Activated naive CD4-positive, alpha-beta T cell treated with Interleukin-2 at 50 U/mL for 16 hours (primary cell): Measurements from ENCODE around the gene PRTN3.
"Not testable (repeated sequence)": the region's sequence is repeated elsewhere in the genome, so short reads cannot be mapped to it uniquely, and the experiment has no call there.

ENCODE experiments used
- DNase-seq: peaks from one replicate; pipeline ENCODE4 v3.0.0-alpha.2; 2020

Gene PRTN3

DNA sequence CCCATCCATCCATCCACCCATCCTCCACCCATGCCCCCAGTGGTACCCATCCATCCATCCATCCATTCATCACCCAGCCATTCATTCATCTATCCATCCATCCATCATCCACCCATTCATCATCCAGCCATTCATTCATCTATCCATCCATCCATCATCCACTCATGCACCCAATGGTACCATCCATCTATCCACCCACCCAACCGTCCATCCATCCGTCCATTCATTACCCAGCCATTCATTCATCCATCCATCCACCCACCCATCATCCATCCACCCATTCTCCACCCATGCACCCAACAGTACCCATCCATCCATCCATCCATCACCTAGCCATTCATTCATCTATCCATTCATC lies 24.3 kb upstream of the PRTN3 start:
- DNase-seq: no peak

DNA sequence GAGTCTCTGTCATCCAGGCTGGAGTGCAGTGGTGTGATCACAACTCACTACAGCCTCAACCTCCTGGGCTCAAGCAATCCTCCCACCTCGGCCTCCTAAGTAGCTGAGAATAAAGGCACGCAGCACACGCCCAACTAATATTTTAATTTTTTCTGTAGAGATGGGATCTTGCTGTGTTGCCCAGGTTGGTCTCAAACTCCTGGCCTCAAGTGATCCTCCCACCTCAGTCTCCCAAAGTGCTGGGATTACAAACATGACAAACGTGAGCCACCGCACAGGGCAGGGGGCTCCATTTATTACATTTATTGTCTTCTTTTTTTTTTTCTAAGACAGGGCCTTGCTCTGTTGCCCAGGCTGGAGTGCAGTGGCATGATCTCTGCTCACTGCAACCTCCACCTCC lies 20.6 kb upstream of the PRTN3 start:
- DNase-seq: not testable (repeated sequence)

DNA sequence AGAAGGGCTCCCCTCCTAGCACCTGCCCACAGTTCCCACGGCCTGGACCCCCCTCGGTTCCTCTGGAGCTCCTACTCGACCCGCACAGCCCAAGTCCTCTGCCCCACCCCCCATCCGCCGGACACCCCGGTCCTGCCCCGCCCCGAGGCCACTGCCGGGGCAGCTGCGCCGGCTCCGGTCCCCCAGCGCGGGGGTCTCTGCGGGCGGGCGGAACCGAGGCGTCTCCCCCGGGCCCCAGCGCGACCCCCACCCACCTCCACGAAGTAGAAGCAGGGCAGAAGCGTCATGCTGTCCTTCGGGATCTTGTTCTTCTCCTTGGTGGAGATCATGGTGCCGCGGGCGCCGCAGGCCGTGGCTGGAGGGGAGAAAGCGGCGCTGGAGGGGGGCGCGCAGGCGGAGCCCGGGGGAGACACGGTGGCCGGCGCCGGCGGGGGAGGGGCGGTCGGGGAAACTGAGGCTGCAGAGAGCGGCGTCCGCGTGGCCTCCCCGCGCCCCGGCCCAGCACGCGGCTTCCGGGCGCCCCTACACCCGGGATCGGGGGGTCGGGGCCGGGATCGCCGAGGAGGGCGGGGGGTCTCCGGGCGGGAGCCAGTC lies 19.5 kb upstream of the PRTN3 start:
- DNase-seq: no peak

DNA sequence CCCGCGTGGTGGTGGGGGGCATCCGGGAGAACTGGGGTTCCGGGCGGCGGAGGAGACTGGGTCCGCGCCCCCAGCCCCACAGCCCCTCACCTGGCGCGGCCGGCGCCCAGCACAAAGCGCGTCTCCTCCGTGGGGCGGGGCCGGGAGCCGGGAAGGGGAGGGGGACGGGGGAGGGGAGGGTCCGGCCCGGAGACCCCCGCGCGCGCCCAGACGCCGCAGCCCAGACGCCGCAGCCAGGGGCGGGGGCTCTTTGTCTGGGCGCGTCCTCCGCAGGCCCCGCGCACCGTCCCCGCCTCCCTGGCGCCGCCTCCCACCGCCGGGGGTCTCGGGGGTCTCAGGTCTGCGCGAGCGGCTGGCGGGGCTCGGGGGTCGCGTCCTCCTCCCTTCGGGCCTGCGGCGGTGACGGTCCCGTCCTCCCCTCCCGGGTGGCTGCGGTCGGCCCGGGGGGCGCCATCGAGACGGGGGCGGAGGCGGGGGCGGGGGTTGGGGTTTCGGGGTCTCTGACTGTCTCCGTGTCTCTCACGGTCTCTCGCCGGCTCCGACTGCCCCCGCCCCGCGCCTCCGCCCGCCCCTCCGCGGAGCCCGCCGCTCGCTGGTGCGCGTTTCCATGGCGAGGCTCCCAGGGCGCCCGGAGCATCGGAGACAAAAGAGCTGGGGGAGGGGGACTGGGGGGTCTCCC lies 18.8 kb upstream of the PRTN3 start, which contains the start of gene PLPPR3:
Gene PLPPR3 (minus strand): TSS at position 131 of the 679 bp plus-strand sequence. CDS start 396 bp downstream, outside the sequence.
- no peak for DNase-seq

DNA sequence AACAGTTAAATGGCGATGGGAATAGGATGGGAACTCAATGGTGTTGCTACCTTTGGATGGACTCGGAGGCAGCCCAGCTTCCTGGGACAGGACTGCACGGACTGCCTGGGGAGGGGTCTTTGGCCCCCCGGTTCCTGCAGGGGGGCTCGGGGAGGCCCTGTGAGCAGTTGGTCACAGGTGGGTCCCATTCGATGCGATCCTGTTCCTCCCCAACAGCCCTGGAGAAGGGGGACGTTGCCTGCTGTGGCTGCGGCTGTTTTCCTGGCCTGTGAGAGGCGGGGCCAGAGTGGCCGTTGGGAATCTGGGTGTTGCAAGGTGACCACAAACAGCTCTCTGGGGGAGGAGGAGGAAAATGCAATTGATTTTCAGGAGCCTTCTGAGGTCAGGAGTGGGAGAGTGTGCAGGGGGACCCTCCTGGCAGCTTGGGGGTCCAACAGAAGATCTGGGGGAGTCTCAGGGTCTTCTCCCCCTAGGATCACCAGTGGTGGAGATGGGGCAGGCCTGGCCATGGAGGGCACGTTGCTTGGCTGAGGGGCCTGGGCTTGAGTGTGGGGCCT lies 17.2 kb upstream of the PRTN3 start:
- DNase-seq: no peak

DNA sequence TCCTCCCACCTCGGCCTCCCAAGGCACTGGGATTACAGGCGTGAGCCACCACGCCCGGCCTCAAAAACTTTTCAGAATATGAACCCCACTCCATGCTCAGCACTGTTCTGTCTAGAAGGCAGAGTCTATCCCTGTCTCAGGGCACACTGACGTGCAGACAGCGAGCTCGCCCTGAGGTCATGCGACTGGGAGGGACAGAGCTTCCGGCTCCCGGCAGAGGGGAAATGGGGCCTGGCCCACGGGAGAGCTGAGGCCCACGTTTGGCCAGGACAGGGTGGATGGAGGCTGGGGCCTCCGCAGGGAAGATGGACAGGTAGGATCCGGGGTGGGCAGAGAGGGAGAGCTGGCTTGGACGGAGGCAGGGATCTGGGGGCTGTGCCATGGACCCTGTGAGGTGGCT lies 15.9 kb upstream of the PRTN3 start:
- no peak for DNase-seq

DNA sequence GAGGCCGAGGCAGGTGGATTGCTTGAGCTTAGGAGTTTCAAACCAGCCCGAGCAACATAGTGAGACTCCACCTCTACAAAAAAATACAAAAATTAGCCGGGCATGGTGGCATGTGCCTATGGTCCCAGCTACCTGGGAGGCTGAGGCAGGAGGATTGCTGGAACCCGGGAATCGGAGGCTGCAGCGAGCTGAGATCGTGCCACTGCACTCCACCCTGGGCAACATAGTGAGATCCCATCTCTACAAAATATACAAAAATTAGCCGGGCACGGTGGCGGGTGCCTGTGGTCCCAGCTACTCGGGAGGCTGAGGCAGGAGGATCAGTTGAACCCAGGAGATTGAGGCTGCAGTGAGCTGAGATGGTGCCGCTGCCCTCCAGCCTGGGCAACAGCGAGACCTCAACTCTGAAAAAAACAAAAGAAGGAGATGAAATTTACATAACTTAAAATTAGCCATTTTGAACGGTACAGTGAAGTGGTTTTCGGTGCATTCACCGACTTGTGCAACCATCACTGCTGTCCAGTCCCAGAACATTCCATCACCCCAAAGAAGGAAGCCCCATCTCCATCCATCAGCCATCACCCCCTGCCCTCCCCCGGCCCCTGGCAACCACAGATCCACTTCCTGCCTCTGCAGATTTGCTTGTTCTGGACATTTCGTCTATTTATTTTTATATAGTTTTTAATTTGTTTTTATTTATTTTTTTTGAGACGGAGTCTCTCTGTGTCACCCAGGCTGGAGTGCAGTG lies 14.7 kb upstream of the PRTN3 start:
- DNase-seq: no peak

DNA sequence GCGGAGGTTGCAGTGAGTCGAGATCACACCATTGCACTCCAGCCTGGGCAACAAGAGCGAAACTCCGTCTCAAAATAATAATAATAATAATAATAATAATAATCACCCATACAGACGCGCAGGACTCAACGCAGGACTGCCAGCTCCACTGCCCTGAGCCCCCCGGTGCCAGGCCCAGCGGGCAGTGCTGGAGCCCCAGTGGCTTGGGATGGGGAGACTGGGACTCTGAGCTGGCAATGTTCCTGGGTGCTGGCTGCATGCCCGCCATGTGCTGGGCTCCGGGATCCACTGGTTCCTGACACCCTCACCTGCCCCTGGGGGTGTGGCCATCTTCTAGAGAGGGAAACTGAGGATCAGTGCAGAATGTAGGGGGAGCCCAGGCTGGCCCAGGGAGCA lies 13.5 kb upstream of the PRTN3 start:
- DNase-seq: no peak

DNA sequence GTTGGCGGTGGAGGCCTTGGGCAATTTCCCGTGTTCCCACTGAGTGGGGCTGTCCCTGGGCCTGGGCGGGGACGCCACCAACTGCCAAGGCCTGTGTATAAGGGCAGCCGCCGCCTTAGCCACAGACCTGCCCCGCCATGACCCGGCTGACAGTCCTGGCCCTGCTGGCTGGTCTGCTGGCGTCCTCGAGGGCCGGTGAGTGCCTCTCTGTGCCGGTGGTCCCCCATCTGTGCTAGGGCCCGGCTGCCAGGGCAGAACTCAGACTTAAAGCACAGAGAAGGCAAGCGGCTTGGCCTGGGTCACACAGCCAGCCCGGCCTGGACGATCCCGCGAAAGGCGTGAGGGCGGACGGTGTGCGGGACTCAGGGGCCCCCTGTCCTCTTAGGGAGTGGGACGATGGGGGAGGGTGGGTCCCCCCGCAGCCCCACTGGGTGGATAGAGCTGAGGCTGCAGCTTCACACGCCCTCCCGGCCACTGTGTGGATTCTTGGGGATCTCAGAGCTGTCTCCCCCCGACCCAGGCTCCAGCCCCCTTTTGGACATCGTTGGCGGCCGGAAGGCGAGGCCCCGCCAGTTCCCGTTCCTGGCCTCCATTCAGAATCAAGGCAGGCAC lies 13.0 kb upstream of the PRTN3 start, which contains the start of gene AZU1:
Gene AZU1 (plus strand): TSS at position 128 of the 612 bp plus-strand sequence. CDS start 10 bp downstream, at position 138.
- DNase-seq: no peak

DNA sequence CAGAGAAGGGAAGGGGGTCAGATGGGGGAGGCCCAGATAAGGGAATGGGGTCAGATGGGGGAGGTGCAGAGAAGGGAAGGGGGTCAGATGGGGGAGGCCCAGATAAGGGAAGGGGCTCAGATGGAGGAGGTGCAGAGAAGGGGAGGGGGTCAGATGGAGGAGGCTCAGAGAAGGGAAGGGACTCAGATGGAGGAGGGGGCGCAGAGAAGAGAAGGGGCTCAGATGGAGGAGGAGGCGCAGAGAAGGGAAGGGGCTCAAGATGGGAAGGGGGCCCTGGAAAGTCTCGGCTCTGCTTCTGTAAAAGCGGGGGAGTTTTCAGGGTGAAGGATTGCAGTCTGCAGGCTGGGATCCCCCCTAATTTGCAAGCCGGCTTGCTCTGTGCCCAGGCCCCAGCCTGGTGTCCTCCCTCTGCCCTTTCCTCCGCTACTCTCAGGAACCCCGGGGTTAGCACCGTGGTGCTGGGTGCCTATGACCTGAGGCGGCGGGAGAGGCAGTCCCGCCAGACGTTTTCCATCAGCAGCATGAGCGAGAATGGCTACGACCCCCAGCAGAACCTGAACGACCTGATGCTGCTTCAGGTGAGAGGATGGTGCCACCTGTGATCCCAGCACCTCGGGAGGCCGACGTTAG lies 11.6 kb upstream of the PRTN3 start:
- no peak for DNase-seq

DNA sequence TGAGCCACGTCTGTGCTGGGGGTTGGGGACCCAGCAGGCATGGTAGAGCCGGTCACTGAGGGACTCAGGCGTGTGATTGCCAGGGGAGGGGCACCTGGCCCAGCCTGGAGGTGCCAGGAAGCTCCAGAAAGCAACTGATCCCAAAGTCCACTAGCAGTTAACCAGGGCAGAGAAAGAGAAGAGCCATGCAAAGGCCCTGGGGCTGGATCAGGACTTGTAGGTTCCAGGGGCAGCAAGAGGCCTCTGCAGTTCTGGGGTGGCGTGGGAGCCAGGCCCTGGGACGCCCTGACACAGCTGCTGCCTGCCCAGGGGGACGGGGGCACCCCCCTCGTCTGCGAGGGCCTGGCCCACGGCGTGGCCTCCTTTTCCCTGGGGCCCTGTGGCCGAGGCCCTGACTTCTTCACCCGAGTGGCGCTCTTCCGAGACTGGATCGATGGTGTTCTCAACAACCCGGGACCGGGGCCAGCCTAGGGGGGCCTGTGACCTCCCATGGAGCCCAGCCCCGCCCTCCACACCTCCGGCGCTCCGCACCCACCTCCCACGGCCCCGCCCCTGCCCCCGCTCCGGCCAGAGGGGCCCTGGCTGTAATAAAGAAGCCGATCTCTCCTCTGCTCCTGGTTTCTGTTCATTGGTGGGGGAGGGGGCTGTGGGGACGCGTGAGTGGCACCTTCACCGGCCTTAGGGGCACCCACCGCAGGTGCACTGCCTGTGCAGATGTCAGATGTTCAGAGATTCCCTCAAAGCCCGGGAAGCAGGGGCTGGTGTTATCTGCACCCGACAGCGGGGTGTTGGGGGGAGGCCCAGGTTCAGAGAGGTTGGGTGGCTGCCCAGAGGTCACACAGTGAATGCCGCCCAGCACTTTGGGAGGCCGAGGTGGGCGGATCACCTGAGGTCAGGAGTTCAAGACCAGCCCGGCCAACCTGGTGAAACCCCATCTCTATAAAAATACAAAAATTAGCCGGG lies 9.1 kb upstream of the PRTN3 start:
- DNase-seq: no peak

DNA sequence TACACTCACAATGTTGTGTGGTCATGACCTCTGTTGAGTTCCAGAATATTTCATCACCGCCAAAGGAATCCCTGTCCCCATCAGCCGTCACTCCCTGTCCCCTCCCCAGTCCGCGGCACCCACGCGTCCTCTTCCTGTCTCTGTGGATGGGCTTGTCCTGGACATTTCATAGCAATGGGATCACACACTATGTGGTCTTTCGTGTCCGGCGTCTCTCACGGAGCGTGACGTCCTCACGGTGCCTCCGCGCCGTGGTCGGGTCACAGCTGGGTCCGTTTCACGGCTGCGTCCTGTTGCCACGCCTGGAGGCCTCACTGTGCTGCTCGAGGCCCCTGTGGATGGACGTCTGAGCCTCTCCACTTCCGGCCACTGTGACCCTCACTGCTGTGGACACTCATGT lies 6.6 kb upstream of the PRTN3 start:
- no peak for DNase-seq

DNA sequence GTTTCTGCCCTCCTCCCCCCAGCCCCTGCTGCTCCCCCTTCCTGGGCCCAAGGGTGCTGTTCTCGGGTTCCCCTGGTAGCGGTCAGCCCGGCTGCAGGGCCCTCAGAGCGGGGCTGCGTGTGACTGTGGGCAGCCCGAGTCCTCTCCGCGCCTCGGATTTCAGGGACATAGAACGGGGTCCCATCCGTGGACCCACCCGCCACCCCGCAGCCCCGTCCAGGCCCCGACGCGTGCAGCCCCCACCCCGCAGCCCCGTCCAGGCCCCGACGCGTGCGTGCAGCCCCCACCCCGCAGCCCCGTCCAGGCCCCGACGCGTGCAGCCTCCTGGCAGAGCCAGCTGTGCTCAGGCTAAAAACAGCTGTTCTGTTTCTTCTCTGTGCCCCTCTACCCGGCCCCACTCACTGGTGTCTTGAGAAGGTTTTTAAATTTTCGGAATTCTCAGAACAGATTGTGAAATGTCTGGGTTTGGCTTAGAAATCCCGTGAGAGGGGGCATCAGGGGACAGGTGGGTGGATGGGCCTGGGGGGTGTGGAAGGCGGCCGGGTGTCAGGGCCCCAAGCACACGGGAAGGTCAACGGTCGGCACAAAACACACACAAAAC lies 5.5 kb upstream of the PRTN3 start:
- DNase-seq: no peak

DNA sequence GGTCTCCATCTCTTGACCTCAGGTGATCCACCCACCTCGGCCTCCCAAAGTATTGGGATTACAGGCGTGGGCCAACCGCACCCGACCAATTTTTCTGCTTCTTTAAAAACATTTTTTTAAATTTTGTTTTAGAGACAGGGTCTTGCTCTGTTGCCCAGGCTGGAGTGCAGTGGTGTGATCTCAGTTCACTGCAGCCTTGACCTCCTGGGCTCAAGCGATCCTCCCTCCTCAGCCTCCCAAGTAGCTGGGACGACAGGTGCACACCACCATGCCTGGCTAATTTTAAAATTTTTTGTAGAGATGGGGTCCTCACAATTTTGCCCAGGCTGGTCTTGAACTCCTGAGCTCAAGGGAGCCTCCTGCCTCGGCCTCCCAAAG lies 2.0 kb downstream of the PRTN3 start:
- not testable (repeated sequence) for DNase-seq

DNA sequence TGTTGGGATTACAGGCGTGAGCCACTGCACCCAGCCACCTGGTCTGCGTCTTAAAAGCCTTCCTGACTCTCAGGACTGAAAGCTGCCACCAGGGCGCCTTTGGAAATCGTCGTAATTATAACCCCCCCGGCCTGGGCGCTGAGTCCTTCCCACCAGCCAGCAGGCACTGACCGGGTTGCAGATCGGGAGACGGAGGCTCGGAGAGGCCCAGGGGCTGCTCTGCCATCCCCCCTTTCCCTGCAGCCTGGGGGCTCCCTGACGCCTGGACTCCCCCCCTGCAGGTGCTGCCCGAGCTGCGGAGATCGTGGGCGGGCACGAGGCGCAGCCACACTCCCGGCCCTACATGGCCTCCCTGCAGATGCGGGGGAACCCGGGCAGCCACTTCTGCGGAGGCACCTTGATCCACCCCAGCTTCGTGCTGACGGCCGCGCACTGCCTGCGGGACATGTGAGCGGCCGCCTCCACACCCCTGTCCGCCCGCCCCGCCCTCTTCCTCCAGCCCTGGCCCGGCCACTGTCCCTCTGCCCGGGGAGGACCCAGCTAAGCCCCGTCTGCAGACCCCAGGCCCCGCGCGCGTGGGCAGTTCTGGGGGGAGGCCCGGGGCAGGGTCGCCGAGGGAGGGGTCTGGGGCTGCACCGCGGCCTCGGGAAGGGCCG lies 2.5 kb downstream of the PRTN3 start:
- no peak for DNase-seq

DNA sequence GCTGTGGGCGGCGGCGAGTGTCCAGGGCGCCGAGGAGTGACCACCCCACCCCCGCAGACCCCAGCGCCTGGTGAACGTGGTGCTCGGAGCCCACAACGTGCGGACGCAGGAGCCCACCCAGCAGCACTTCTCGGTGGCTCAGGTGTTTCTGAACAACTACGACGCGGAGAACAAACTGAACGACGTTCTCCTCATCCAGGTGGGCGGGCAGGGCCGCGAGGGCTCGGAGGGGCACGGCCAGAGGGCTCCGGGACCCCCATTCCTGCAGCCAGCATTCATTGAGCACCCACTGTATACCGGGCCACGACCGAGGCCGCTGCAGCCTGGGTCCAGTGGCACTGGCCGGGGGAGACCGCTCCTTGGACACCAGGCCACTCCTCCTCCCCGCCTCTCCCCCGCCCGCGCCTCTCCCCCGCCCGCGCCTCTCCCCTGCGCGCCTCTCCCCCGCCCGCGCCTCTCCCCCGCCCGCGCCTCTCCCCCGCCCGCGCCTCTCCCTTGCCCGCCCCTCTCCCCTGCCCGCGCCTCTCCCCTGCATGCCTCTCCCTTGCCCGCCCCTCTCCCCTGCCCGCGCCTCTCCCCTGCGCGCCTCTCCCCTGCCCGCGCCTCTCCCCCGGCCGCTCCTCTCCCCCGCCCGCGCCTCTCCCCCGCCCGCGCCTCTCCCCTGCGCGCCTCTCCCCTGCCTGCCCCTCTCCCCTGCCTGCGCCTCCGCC lies 3.2 kb downstream of the PRTN3 start:
- DNase-seq: no peak

DNA sequence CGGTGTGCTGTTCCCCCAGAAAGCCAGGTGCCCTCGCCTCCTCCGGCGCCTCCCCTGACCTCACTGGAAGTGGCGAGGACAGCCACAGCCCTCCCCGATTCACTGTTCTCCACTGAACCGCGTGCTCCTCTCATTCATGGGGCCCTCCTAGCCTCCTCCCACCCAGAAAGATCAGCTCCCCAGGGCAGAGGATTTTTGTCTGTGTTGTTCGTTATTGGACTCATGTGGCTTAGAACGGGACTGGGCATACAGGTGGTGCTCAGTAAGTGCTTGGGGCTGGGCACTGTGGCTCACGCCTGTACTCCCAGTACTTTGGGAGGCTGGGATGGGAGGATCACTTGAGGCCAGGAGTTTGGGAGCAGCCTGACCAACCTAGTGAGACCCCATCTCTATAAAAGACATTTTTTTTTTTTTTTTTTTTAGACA lies 3.8 kb downstream of the PRTN3 start:
- no peak for DNase-seq

DNA sequence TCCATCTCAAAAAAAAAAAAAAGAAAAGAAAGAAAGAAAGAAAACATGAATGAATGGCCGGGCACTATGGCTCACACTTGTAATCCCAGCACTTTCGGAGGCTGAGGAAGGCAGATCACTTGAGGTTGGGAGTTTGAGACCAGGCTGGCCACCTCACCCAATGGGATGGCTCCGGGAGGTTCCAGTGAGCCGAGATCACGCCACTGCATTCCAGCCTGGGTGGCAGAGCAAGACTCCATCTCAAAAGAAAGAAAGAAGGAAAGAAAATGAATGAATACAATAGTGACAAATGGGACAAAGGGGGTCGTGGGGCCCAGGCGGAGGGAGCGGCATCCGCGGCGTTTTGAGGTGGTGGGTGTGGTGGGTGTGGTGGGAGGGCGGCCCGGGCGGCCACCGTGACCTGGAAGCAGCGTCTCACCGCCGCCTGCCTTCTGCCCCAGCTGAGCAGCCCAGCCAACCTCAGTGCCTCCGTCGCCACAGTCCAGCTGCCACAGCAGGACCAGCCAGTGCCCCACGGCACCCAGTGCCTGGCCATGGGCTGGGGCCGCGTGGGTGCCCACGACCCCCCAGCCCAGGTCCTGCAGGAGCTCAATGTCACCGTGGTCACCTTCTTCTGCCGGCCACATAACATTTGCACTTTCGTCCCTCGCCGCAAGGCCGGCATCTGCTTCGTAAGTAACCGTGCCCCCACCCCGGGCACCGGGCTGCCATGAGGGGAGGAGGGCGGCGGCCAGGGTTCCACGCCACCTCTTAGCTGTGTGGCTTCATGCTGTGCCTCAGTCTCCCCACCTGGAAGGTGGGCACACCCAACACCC lies 5.1 kb downstream of the PRTN3 start:
- DNase-seq: no peak

DNA sequence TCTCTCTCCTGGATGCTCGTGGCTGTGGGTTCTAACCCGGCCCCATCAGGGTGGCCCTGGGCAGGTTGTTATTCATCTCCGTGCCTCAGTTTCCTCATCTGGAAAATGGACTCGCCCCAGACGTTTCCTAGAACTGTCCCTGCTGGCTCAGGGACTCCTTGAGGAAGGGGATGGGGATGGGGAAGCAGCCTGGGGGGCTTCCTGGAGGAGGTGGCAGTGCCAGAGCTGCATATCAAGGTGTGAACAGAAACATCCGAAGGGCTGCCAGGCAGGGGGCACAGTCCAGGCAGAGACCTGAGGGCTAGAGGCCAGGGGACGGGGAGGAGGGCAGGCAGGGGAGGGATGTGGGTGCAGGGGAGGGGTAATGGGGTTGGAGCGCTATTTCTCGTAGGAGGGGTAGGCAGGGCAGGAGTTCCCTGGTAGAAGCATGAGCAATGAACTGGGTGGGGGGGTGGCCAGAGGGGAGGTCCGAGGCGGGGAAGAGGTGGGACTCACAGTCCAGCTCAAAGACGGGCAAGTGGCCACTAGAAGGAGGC lies 7.7 kb downstream of the PRTN3 start:
- no peak for DNase-seq
